HG02943 (cell line): Measurements from ENCODE around the gene NCKAP1.

Experiments used
- ATAC-seq: cut with Tn5 transposase; IDR thresholded peaks from one replicate; pipeline ENCODE4 v1.9.1; 2021; ENCODE audit warnings: mild to moderate bottlenecking, low read depth, moderate library complexity; ENCODE audit not compliant: unreplicated experiment

Gene NCKAP1

GRCh38 chr2:182954789-182955188 lies 83.5 kb downstream of the NCKAP1 start:
- ATAC-seq = no peak

GRCh38 chr2:182952741-182953450 lies 85.4 kb downstream of the NCKAP1 start:
- no peak for ATAC-seq

GRCh38 chr2:182951948-182952663 lies 86.2 kb downstream of the NCKAP1 start:
- no peak for ATAC-seq

- ATAC-seq = no peak
These were observed 87.7 kb downstream of the NCKAP1 start for GRCh38 chr2:182950546-182950945.

GRCh38 chr2:182949572-182950189 lies 88.6 kb downstream of the NCKAP1 start:
- ATAC-seq = no peak

- ATAC-seq = no peak
These were observed 89.2 kb downstream of the NCKAP1 start for GRCh38 chr2:182949052-182949451.

- ATAC-seq = no peak
These were observed 91.3 kb downstream of the NCKAP1 start for GRCh38 chr2:182946958-182947369.

- no peak for ATAC-seq
These were observed 94.9 kb downstream of the NCKAP1 start for GRCh38 chr2:182943339-182943738.

GRCh38 chr2:182942756-182943155 lies 95.5 kb downstream of the NCKAP1 start:
- no peak for ATAC-seq

- no peak for ATAC-seq
These were observed 96.3 kb downstream of the NCKAP1 start for GRCh38 chr2:182941919-182942318.

GRCh38 chr2:182941121-182941722 lies 97.0 kb downstream of the NCKAP1 start:
- no peak for ATAC-seq

GRCh38 chr2:182937870-182938269 lies 100.4 kb downstream of the NCKAP1 start:
- ATAC-seq = no peak

- peak; percentile 87 for ATAC-seq
These were observed 104.6 kb downstream of the NCKAP1 start for GRCh38 chr2:182933629-182934028.

GRCh38 chr2:182929972-182930371 lies 108.3 kb downstream of the NCKAP1 start:
- no peak for ATAC-seq

GRCh38 chr2:182924306-182924705 lies 114.0 kb downstream of the NCKAP1 start:
- no peak for ATAC-seq

GRCh38 chr2:182921234-182921633 lies 117.0 kb downstream of the NCKAP1 start:
- ATAC-seq = no peak

- ATAC-seq = no peak
These were observed 117.6 kb downstream of the NCKAP1 start for GRCh38 chr2:182920631-182921056.

GRCh38 chr2:182920089-182920488 lies 118.2 kb downstream of the NCKAP1 start:
- ATAC-seq = no peak

GRCh38 chr2:182918961-182919652 lies 119.2 kb downstream of the NCKAP1 start:
- no peak for ATAC-seq

- ATAC-seq = no peak
These were observed 120.3 kb downstream of the NCKAP1 start for GRCh38 chr2:182917924-182918323.

GRCh38 chr2:182916417-182916816 lies 121.8 kb downstream of the NCKAP1 start:
- no peak for ATAC-seq
